ENCODE measurements around the gene HAPLN2.

Gene HAPLN2

DNA sequence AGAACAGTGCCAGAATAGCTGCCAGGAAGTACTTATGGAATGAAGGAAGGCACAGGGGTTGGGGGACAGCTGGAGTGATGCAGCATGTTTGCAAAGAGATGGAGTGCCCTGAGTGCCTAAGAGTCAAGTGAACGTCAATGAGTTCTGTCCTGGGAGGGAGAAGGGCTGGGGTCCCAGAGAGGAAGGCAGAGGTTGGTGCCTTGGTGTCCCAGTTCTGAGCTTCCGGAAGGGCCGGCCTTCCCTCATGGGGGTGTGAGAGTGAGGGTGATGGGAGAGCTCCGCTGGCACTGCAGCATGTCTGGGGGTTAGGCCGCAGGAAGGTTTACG is 40.4 kb downstream of the HAPLN2 start:
- H3K27me3 ChIP-seq (ENCODE audit: control insufficient read depth in 1 of 2, insufficient read depth in 2 of 2, low read length in 2 of 2), result peaks cover 0 to 20% of the 10 kb centered on the region in 2 donors
- H3K36me3 ChIP-seq (ENCODE audit: insufficient read depth, low read length), result no peaks in the 10 kb centered on the region
- H3K4me3 ChIP-seq (ENCODE audit: low read depth in 1 of 2, low read length in 2 of 2), result no peak overlapping the region
- no peak overlapping the region for H3K9ac ChIP-seq (ENCODE audit: low read length)
- no peaks in the 10 kb centered on the region for H3K9me3 ChIP-seq (ENCODE audit: low read length)
- no peak overlapping the region for H3K27ac ChIP-seq (ENCODE audit: low read depth, low read length)
- H3K4me1 ChIP-seq (ENCODE audit: insufficient read depth, low read length), result peaks cover 57% of the 10 kb centered on the region

GRCh38 chr1:156659988-156660751 is 41.0 kb downstream of the HAPLN2 start:
- Histone ChIP-seq H3K27ac (ENCODE audit: low read depth, low read length) (peak overlapping the region; percentile 68), H3K4me1 (ENCODE audit: insufficient read depth, low read length) (peaks cover 61% of the 10 kb centered on the region), H3K9ac (ENCODE audit: low read length) (no peak overlapping the region), H3K36me3 (ENCODE audit: insufficient read depth, low read length) (no peaks in the 10 kb centered on the region), H3K27me3 (ENCODE audit: control insufficient read depth in 1 of 2, insufficient read depth in 2 of 2, low read length in 2 of 2) (peaks cover 0 to 20% of the 10 kb centered on the region in 2 donors), H3K4me3 (ENCODE audit: low read depth in 1 of 2, low read length in 2 of 2) (no peak overlapping the region), H3K9me3 (ENCODE audit: low read length) (no peaks in the 10 kb centered on the region)

GRCh38 chr1:156660752-156661112 is 41.5 kb downstream of the HAPLN2 start:
- no peaks in the 10 kb centered on the region for H3K9me3 ChIP-seq (ENCODE audit: low read length)
- H3K27me3 ChIP-seq (ENCODE audit: control insufficient read depth in 1 of 2, insufficient read depth in 2 of 2, low read length in 2 of 2), result peaks cover 0 to 15% of the 10 kb centered on the region in 2 donors
- no peak overlapping the region for H3K9ac ChIP-seq (ENCODE audit: low read length)
- no peak overlapping the region for H3K4me3 ChIP-seq (ENCODE audit: low read depth in 1 of 2, low read length in 2 of 2)
- H3K4me1 ChIP-seq (ENCODE audit: insufficient read depth, low read length), result peaks cover 65% of the 10 kb centered on the region
- no peaks in the 10 kb centered on the region for H3K36me3 ChIP-seq (ENCODE audit: insufficient read depth, low read length)
- H3K27ac ChIP-seq (ENCODE audit: low read depth, low read length), result peak overlapping the region; percentile 68

- H3K27me3 ChIP-seq (ENCODE audit: control insufficient read depth in 1 of 2, insufficient read depth in 2 of 2, low read length in 2 of 2), result peaks cover 0 to 5% of the 10 kb centered on the region in 2 donors
- H3K9me3 ChIP-seq (ENCODE audit: low read length), result no peaks in the 10 kb centered on the region
- H3K9ac ChIP-seq (ENCODE audit: low read length), result no peak overlapping the region
- H3K4me3 ChIP-seq (ENCODE audit: low read depth in 1 of 2, low read length in 2 of 2), result no peak overlapping the region
- no peaks in the 10 kb centered on the region for H3K36me3 ChIP-seq (ENCODE audit: insufficient read depth, low read length)
- peaks cover 56% of the 10 kb centered on the region for H3K4me1 ChIP-seq (ENCODE audit: insufficient read depth, low read length)
- no peak overlapping the region for H3K27ac ChIP-seq (ENCODE audit: low read depth, low read length)
These were observed 43.0 kb downstream of the HAPLN2 start for GRCh38 chr1:156662005-156662799.

DNA sequence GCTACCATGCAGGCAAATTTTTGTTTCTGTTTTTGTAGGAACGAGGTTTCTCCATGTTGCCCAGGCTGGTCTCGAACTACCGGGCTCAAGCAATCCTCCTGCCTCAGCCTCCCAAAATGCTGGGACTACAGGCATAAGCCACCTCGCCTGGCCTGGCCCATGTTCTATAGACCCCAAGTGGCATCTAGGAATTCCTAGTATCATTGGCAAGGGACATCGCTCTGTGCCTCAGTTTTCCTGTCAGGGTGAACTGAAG is 43.5 kb downstream of the HAPLN2 start:
- Histone ChIP-seq H3K4me1 (ENCODE audit: insufficient read depth, low read length) (peaks cover 55% of the 10 kb centered on the region), H3K9me3 (ENCODE audit: low read length) (no peaks in the 10 kb centered on the region), H3K9ac (ENCODE audit: low read length) (no peak overlapping the region), H3K27me3 (ENCODE audit: control insufficient read depth in 1 of 2, insufficient read depth in 2 of 2, low read length in 2 of 2) (peaks cover 0 to 2% of the 10 kb centered on the region in 2 donors), H3K27ac (ENCODE audit: low read depth, low read length) (peak overlapping the region; percentile 60), H3K4me3 (ENCODE audit: low read depth in 1 of 2, low read length in 2 of 2) (no peak overlapping the region), H3K36me3 (ENCODE audit: insufficient read depth, low read length) (no peaks in the 10 kb centered on the region)

GRCh38 chr1:156663178-156663577 is 44.0 kb downstream of the HAPLN2 start:
- H3K36me3 ChIP-seq (ENCODE audit: insufficient read depth, low read length), result no peaks in the 10 kb centered on the region
- H3K27ac ChIP-seq (ENCODE audit: low read depth, low read length), result peak overlapping the region; percentile 60
- H3K9me3 ChIP-seq (ENCODE audit: low read length), result no peaks in the 10 kb centered on the region
- H3K9ac ChIP-seq (ENCODE audit: low read length), result no peak overlapping the region
- H3K4me3 ChIP-seq (ENCODE audit: low read depth in 1 of 2, low read length in 2 of 2), result no peak overlapping the region
- peaks cover 58% of the 10 kb centered on the region for H3K4me1 ChIP-seq (ENCODE audit: insufficient read depth, low read length)
- no peaks in the 10 kb centered on the region for H3K27me3 ChIP-seq (ENCODE audit: control insufficient read depth in 1 of 2, insufficient read depth in 2 of 2, low read length in 2 of 2)

DNA sequence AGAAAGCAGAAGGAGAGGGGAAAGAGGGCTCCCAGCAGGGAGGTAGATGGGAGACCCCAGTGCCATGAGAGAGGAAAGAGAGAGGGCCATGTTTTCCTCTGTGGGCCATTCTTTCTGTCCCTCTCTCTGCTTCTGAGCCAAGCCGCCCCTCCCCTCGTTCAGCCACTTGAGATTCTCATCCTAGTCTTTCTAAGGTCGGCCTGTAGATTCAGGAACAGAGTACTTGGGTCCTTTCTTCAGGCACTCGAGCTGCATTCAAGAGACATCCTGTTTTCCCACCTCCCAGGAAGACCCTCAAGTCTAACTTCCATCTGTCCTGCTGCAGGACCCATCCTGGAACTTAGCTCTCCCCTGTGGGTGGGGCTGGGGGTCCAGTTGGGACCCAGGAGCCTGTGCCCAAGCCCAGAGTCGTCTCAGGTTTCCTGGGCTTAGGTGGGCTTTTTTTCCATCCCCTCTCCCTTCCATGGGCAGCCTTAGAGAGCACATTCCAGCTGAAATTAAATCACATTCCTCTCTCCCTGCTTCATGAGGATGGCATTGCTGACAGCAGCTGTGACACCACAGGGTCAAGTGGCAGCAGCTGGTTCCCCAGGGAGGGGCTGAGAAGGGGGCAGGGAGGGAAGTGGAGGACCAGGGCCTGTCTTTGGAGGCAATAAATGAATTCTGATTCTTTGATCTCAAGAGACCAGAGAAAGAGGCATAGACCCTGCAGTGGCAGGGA is 45.0 kb downstream of the HAPLN2 start:
- H3K27ac ChIP-seq (ENCODE audit: low read depth, low read length), result peak overlapping the region; percentile 52
- no peaks in the 10 kb centered on the region for H3K9me3 ChIP-seq (ENCODE audit: low read length)
- no peak overlapping the region for H3K9ac ChIP-seq (ENCODE audit: low read length)
- H3K36me3 ChIP-seq (ENCODE audit: insufficient read depth, low read length), result no peaks in the 10 kb centered on the region
- H3K4me1 ChIP-seq (ENCODE audit: insufficient read depth, low read length), result peaks cover 65% of the 10 kb centered on the region
- H3K27me3 ChIP-seq (ENCODE audit: control insufficient read depth in 1 of 2, insufficient read depth in 2 of 2, low read length in 2 of 2), result no peaks in the 10 kb centered on the region
- H3K4me3 ChIP-seq (ENCODE audit: low read depth in 1 of 2, low read length in 2 of 2), result no peak overlapping the region

DNA sequence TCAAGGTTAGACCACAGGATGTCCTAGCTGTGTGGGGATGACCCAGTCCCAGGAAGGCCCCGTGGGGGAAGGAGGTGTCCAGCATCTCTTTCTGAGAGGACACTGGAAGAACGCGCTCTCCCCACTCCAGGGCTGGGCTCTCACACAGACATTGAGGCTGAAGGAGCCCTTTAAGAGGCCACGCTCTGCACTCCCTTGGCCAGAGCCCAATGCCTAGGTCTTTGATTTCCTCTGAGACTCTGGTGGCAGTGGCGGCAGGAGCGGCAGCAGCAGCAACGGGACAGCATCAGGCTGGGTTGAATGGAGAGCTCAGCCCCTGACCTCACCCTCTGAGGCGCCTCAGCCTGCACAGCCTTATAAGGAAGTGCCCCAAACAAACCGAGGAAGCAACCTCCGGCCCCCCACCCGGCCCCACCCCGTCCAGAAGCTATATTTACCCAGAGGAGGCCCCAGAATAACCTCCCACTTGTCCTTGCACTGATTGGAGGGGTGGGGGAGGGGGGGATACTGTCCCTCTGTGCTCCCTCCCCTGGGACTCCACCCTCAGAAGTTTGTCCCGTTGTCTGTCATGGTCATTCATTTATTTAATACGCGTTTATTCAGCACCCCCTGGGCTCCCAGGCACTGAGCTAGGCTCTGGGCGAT is 45.7 kb downstream of the HAPLN2 start:
- H3K4me3 ChIP-seq (ENCODE audit: low read depth in 1 of 2, low read length in 2 of 2), result no peak overlapping the region
- peaks cover 65% of the 10 kb centered on the region for H3K4me1 ChIP-seq (ENCODE audit: insufficient read depth, low read length)
- H3K27me3 ChIP-seq (ENCODE audit: control insufficient read depth in 1 of 2, insufficient read depth in 2 of 2, low read length in 2 of 2), result no peaks in the 10 kb centered on the region
- H3K9me3 ChIP-seq (ENCODE audit: low read length), result no peaks in the 10 kb centered on the region
- no peaks in the 10 kb centered on the region for H3K36me3 ChIP-seq (ENCODE audit: insufficient read depth, low read length)
- no peak overlapping the region for H3K9ac ChIP-seq (ENCODE audit: low read length)
- H3K27ac ChIP-seq (ENCODE audit: low read depth, low read length), result peak overlapping the region; percentile 52

DNA sequence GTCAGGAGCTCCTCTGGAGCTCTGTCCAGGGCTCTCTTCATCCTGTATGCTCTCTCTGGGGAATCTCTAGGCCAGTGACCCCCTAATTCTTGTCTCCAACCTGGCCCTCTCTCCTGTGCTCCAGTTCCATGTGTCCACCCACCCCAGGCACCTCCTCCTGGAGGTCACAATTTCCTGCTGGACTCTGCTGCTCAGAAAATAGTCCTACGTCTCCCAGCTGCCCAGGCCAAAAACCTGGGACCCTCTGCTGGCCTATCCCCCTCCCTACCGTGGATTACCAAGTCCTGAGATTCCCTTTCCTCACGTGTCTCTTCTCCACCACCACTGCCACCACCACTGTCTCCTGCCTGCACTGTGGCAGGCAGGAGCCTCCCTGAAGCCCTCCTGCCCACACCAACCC is 46.3 kb downstream of the HAPLN2 start:
- no peaks in the 10 kb centered on the region for H3K27me3 ChIP-seq (ENCODE audit: control insufficient read depth in 1 of 2, insufficient read depth in 2 of 2, low read length in 2 of 2)
- H3K27ac ChIP-seq (ENCODE audit: low read depth, low read length), result peak overlapping the region; percentile 42
- H3K9ac ChIP-seq (ENCODE audit: low read length), result no peak overlapping the region
- no peak overlapping the region for H3K4me3 ChIP-seq (ENCODE audit: low read depth in 1 of 2, low read length in 2 of 2)
- H3K4me1 ChIP-seq (ENCODE audit: insufficient read depth, low read length), result peaks cover 61% of the 10 kb centered on the region
- no peaks in the 10 kb centered on the region for H3K36me3 ChIP-seq (ENCODE audit: insufficient read depth, low read length)
- no peaks in the 10 kb centered on the region for H3K9me3 ChIP-seq (ENCODE audit: low read length)

DNA sequence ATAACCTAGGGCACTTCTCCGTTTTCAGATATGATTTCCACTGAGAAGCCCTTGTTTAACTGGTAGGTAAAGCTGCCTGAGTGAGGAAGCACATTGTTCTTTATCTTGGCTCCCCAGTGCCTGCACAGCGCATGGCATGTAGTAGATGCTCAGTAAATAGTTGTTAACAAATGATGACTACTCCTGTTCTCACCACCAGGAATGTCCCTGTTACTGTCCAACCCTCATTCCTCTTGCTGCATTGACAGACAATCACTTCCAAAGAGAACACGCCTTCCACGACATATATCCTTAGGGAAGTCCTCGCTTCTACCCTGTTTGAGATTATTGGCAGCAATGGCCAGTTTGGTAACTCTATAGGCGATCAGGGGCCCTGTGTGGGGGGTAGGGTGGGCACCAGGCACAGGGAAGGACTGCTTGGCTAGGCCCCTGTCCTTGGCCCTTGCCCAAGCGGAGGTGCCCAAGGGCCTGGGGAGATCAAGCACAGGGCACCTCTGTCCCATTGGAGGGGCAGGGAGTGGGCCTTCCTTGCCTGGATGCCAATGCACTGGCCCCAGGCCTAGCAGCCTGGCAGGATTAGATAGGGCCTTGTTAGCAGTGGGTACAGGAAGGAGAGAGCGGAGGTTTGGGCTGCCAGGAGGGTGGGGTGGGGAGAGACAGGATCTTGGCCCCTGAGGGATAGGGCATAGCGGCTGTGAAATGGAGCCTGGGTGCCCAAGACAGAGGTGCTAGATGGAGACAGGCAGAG is 47.8 kb downstream of the HAPLN2 start:
- H3K9me3 ChIP-seq (ENCODE audit: low read length), result no peaks in the 10 kb centered on the region
- H3K27me3 ChIP-seq (ENCODE audit: control insufficient read depth in 1 of 2, insufficient read depth in 2 of 2, low read length in 2 of 2), result no peaks in the 10 kb centered on the region
- H3K36me3 ChIP-seq (ENCODE audit: insufficient read depth, low read length), result no peaks in the 10 kb centered on the region
- no peak overlapping the region for H3K4me3 ChIP-seq (ENCODE audit: low read depth in 1 of 2, low read length in 2 of 2)
- no peak overlapping the region for H3K9ac ChIP-seq (ENCODE audit: low read length)
- peaks cover 46% of the 10 kb centered on the region for H3K4me1 ChIP-seq (ENCODE audit: insufficient read depth, low read length)
- H3K27ac ChIP-seq (ENCODE audit: low read depth, low read length), result peak overlapping the region; percentile 59

DNA sequence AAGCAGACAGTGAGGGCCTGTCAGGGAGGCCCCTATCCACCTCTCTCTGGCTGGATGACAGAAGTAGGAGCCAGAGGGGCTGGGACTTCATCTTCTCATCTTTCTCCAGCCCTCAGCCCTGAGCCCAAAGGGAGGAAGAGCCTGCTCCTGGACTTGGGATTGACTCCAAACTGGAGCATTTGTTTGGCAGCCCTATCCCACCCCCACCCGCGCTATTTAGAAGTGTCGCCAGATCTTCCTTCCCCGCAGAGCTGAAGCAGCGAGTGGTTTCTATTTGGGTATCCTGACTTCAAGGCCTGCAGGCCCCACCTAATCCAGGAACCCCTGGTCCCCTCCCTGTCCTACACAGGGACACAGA is 48.4 kb downstream of the HAPLN2 start:
- Histone ChIP-seq H3K36me3 (ENCODE audit: insufficient read depth, low read length) (no peaks in the 10 kb centered on the region), H3K27ac (ENCODE audit: low read depth, low read length) (peak overlapping the region; percentile 59), H3K9ac (ENCODE audit: low read length) (no peak overlapping the region), H3K4me1 (ENCODE audit: insufficient read depth, low read length) (peaks cover 40% of the 10 kb centered on the region), H3K9me3 (ENCODE audit: low read length) (no peaks in the 10 kb centered on the region), H3K27me3 (ENCODE audit: control insufficient read depth in 1 of 2, insufficient read depth in 2 of 2, low read length in 2 of 2) (no peaks in the 10 kb centered on the region), H3K4me3 (ENCODE audit: low read depth in 1 of 2, low read length in 2 of 2) (no peak overlapping the region)

All from muscle layer of colon (tissue), 2 donors.